ENCODE results near the gene TOMM34. TPM values are rescaled to one million over a fixed set of nuclear protein-coding genes. Genes with fewer than 3 reads are reported as not detected.

The TOMM34 gene
- total and polyA plus RNA-seq, 9 of the 15 experiments (the other 6 are each of a cell fraction or from before 2014, with no cell fraction given), result 18.1 to 69.4 (median 41.7) TPM

DNA sequence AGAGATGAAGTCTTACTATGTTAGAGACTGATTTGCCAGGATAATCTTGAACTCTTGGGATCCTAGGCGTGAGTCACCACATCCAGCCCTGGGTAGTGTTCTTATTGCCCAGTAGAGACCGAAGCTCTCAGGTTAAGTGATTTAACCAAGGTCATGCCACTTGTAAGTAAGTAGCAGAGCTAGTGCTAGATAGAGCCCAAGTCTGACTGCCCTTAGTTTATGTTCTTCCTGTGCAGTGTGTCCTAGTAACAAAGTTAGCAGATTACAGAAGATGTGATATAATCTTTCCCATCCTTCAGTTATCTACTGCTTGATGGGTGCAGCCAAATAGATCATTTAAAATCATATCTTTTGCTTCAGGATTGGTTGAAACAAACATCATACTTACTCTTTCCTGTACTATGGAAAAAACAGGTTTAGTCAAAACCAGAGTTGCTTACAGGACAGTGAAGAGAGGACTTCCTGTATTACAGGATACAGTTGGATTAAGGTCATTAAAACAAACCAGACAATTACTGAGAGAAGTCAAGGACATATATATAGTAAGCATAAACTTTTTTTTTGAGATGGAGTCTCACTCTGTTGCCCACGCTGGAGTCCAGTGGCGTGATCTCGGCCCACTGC lies 59.9 kb downstream of the TOMM34 start (continued):
- TF ChIP-seq, protein P1, sequence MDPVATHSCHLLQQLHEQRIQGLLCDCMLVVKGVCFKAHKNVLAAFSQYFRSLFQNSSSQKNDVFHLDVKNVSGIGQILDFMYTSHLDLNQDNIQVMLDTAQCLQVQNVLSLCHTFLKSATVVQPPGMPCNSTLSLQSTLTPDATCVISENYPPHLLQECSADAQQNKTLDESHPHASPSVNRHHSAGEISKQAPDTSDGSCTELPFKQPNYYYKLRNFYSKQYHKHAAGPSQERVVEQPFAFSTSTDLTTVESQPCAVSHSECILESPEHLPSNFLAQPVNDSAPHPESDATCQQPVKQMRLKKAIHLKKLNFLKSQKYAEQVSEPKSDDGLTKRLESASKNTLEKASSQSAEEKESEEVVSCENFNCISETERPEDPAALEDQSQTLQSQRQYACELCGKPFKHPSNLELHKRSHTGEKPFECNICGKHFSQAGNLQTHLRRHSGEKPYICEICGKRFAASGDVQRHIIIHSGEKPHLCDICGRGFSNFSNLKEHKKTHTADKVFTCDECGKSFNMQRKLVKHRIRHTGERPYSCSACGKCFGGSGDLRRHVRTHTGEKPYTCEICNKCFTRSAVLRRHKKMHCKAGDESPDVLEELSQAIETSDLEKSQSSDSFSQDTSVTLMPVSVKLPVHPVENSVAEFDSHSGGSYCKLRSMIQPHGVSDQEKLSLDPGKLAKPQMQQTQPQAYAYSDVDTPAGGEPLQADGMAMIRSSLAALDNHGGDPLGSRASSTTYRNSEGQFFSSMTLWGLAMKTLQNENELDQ (CRISPR knock-in tag; IDR thresholded peaks at IDR 0.05; ENCODE audit: borderline replicate concordance), result no peak
- TF ChIP-seq, protein P2, sequence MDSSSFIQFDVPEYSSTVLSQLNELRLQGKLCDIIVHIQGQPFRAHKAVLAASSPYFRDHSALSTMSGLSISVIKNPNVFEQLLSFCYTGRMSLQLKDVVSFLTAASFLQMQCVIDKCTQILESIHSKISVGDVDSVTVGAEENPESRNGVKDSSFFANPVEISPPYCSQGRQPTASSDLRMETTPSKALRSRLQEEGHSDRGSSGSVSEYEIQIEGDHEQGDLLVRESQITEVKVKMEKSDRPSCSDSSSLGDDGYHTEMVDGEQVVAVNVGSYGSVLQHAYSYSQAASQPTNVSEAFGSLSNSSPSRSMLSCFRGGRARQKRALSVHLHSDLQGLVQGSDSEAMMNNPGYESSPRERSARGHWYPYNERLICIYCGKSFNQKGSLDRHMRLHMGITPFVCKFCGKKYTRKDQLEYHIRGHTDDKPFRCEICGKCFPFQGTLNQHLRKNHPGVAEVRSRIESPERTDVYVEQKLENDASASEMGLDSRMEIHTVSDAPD (CRISPR knock-in tag; IDR thresholded peaks at IDR 0.05), result no peak
- TF ChIP-seq ZNF586 (CRISPR knock-in tag; conservative IDR thresholded peaks at IDR 0.05), result no peak
- TF ChIP-seq RAD51 (IDR thresholded peaks at IDR 0.05; ENCODE audit: borderline replicate concordance, low read depth), result no peak
- no peak for TF ChIP-seq NR3C1 (CRISPR knock-in tag; IDR thresholded peaks at IDR 0.05)
- TF ChIP-seq ELF2 (CRISPR knock-in tag; IDR thresholded peaks at IDR 0.05), result no peak
- no peak for TF ChIP-seq KAT2B (IDR thresholded peaks at IDR 0.05; ENCODE audit: low read depth, low read length)
- no peak for TF ChIP-seq ZC3H4 (CRISPR knock-in tag; IDR thresholded peaks at IDR 0.05; ENCODE audit: borderline replicate concordance)
